Caco-2 (cell line): ENCODE measurements around the gene OLFM1. TPM values are rescaled to one million over a fixed set of nuclear protein-coding genes. Genes with fewer than 3 reads are reported as not detected.

ENCODE experiments used
- BruUV-seq: library from RNA; stranded (reverse); fragments of 400-500 nt; replicated peaks from 2 replicates; lab custom pipeline; 2021; lab: Mats Ljungman, UMichigan
- CTCF ChIA-PET: fragments of 300-600 bp; sonication (Branson Sonifier 250); formaldehyde crosslinking; loops from one replicate; lab custom pipeline; 2022; ENCODE audit warnings: antibody characterized with exemption; lab: Charles Lee
- POLR2A ChIA-PET: fragments of 300-600 bp; sonication (Branson Sonifier 250); formaldehyde crosslinking; loops from one replicate; lab custom pipeline; 2022; ENCODE audit warnings: antibody characterized with exemption; lab: Charles Lee
- DNase-seq, 2 experiments: peaks; one replicate each; pipeline versions ENCODE4 v3.0.0 to v3.0.0-alpha.2; 2020 to 2022
- H3K27me3 ChIP-seq: replicated peaks from 2 replicates; pipeline ENCODE4 v1.6.0; 2011; ENCODE audit warnings: low read length; ENCODE audit not compliant: control insufficient read depth, insufficient read depth
- H3K36me3 ChIP-seq: 2 replicates; pipeline ENCODE4 v1.5.1; 2011; ENCODE audit warnings: low read length; ENCODE audit not compliant: control insufficient read depth, insufficient read depth
- H3K4me1 ChIP-seq: fragments of 250-450 bp; sonication (Bioruptor Pico); 2 replicates; pipeline ENCODE4 v1.5.1; 2020; ENCODE audit warnings: mild to moderate bottlenecking
- H3K4me3 ChIP-seq: 2 replicates; pipeline ENCODE4 v1.5.1; 2011; ENCODE audit warnings: low read depth, mild to moderate bottlenecking, control low read depth, low read length
- H3K9me3 ChIP-seq: fragments of 250-450 bp; sonication (Bioruptor Pico); 2 replicates; pipeline ENCODE4 v1.5.1; 2020; ENCODE audit warnings: mild to moderate bottlenecking, moderate library complexity
- H3K27ac Mint-ChIP-seq: one replicate; pipeline ENCODE4 v1.8.0; 2022; ENCODE audit warnings: mixed read lengths; ENCODE audit not compliant: unreplicated experiment
- H3K27me3 Mint-ChIP-seq: one replicate; pipeline ENCODE4 v1.8.0; 2022; ENCODE audit warnings: mixed read lengths; ENCODE audit not compliant: insufficient read depth, unreplicated experiment
- H3K36me3 Mint-ChIP-seq: one replicate; pipeline ENCODE4 v1.8.0; 2022; ENCODE audit warnings: mild to moderate bottlenecking, mixed read lengths; ENCODE audit not compliant: insufficient read depth, unreplicated experiment
- H3K4me1 Mint-ChIP-seq: one replicate; pipeline ENCODE4 v1.8.0; 2022; ENCODE audit warnings: low read depth, mixed read lengths; ENCODE audit not compliant: unreplicated experiment
- H3K4me3 Mint-ChIP-seq: one replicate; pipeline ENCODE4 v1.8.0; 2022; ENCODE audit warnings: mild to moderate bottlenecking, moderate library complexity, mixed read lengths; ENCODE audit not compliant: unreplicated experiment
- H3K9me3 Mint-ChIP-seq: one replicate; pipeline ENCODE4 v1.8.0; 2022; ENCODE audit warnings: mixed read lengths; ENCODE audit not compliant: unreplicated experiment
- intact Hi-C: fragments of 100-400 bp; cut with micrococcal nuclease; formaldehyde crosslinking; loops from one replicate; pipeline ENCODE4 v1.10.0; 2022; ENCODE audit not compliant: unreplicated experiment
- total RNA-seq: library from RNA; stranded (reverse); gene quantifications from 2 replicates; pipeline ENCODE4 v1.2.3, GENCODE V29; 2022
- TF ChIP-seq, protein P1 (sequence below), 2 experiments: fragments of 200-600 bp in 1 of 2; IDR thresholded peaks; 1 replicate in 1 of 2; 2 replicates in 1 of 2; pipeline versions ENCODE4 v1.5.1 to v1.8.0; 2011 to 2022; ENCODE audit warnings: antibody characterized with exemption in 1 of 2, control low read depth in 1 of 2, inconsistent platforms in 1 of 2, low read depth in 1 of 2, low read length in 1 of 2, mild to moderate bottlenecking in 1 of 2, moderate library complexity in 1 of 2; ENCODE audit not compliant: insufficient read depth in 1 of 2, severe bottlenecking in 1 of 2, unreplicated experiment in 1 of 2

The OLFM1 gene
- total RNA-seq, 1 experiment from 2014 or later: not detected

- H3K4me1 Mint-ChIP-seq: no peaks in the 10 kb centered on the region
- ChIA-PET CTCF (no interaction called here), POLR2A (no interaction called here)
- no peaks in the 10 kb centered on the region for H3K9me3 ChIP-seq
- no peak overlapping the region for H3K4me3 Mint-ChIP-seq
- no peaks in the 10 kb centered on the region for H3K4me1 ChIP-seq
- peaks cover 36% of the 10 kb centered on the region for H3K27me3 Mint-ChIP-seq
- intact Hi-C loops: no loop called here
- H3K36me3 ChIP-seq: no peaks in the 10 kb centered on the region
- H3K4me3 ChIP-seq: no peak overlapping the region
- no TSS peak for BruUV-seq
- H3K9me3 Mint-ChIP-seq: no peaks in the 10 kb centered on the region
- DNase-seq: peak in 1 of 2 experiments; percentile 14
- H3K27me3 ChIP-seq: no peaks in the 10 kb centered on the region
- H3K36me3 Mint-ChIP-seq: no peaks in the 10 kb centered on the region
- TF ChIP-seq, protein P1, sequence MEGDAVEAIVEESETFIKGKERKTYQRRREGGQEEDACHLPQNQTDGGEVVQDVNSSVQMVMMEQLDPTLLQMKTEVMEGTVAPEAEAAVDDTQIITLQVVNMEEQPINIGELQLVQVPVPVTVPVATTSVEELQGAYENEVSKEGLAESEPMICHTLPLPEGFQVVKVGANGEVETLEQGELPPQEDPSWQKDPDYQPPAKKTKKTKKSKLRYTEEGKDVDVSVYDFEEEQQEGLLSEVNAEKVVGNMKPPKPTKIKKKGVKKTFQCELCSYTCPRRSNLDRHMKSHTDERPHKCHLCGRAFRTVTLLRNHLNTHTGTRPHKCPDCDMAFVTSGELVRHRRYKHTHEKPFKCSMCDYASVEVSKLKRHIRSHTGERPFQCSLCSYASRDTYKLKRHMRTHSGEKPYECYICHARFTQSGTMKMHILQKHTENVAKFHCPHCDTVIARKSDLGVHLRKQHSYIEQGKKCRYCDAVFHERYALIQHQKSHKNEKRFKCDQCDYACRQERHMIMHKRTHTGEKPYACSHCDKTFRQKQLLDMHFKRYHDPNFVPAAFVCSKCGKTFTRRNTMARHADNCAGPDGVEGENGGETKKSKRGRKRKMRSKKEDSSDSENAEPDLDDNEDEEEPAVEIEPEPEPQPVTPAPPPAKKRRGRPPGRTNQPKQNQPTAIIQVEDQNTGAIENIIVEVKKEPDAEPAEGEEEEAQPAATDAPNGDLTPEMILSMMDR (IDR thresholded peaks at IDR 0.05; ENCODE audit: insufficient read depth in 1 of 2, low read depth in 1 of 2, low read length in 1 of 2, severe bottlenecking in 1 of 2, unreplicated experiment in 1 of 2): no peak
- no peak overlapping the region for H3K27ac Mint-ChIP-seq
Observed at GRCh38 chr9:135039266-135039870, 48.1 kb upstream of the OLFM1 start.

- BruUV-seq: no TSS peak
- POLR2A ChIA-PET: no interaction called here
Observed at GRCh38 chr9:135039916-135040645, 47.4 kb upstream of the OLFM1 start.

DNA sequence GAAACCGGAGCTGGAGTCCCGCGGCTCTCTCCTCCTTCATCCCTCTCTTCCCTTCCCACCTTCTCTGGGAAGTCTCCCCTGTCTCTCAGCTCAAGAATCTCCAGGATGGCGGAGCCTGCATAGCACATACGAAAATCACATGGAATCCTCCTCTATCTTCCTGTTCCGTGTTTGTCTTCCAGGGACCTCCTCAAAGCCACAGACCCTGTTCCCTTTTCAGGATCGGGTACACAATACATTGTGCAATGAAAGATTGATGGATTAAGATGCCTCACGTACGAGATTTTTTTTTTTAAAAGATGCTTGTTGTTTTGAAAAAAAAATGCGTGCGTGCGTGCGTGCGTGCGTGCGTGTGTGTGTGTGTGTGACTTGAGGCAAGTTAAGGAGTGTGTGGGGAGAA lies 46.6 kb upstream of the OLFM1 start:
- Histone ChIP-seq H3K27me3 (no peaks in the 10 kb centered on the region), H3K36me3 (no peaks in the 10 kb centered on the region), H3K9me3 (no peaks in the 10 kb centered on the region), H3K4me3 (no peak overlapping the region), H3K4me1 (no peaks in the 10 kb centered on the region)
- POLR2A ChIA-PET: no interaction called here
- H3K36me3 Mint-ChIP-seq: peaks cover 6% of the 10 kb centered on the region
- peaks cover 40% of the 10 kb centered on the region for H3K27me3 Mint-ChIP-seq
- BruUV-seq: no TSS peak
- CTCF ChIA-PET: no interaction called here
- peak in 1 of 2 experiments; percentile 5 for DNase-seq
- intact Hi-C loops: no loop called here
- TF ChIP-seq, protein P1 (IDR thresholded peaks at IDR 0.05; ENCODE audit: insufficient read depth in 1 of 2, low read depth in 1 of 2, low read length in 1 of 2, severe bottlenecking in 1 of 2, unreplicated experiment in 1 of 2): no peak
- H3K9me3 Mint-ChIP-seq: no peaks in the 10 kb centered on the region
- no peak overlapping the region for H3K27ac Mint-ChIP-seq
- H3K4me3 Mint-ChIP-seq: no peak overlapping the region
- H3K4me1 Mint-ChIP-seq: no peaks in the 10 kb centered on the region

More at GRCh38 chr9:135039916-135040645, 47.4 kb upstream of the OLFM1 start:
- peaks cover 39% of the 10 kb centered on the region for H3K27me3 Mint-ChIP-seq
- Histone ChIP-seq H3K4me1 (no peaks in the 10 kb centered on the region), H3K36me3 (no peaks in the 10 kb centered on the region), H3K27me3 (no peaks in the 10 kb centered on the region), H3K9me3 (no peaks in the 10 kb centered on the region), H3K4me3 (no peak overlapping the region)
- intact Hi-C loops: no loop called here
- H3K36me3 Mint-ChIP-seq: peaks cover 2% of the 10 kb centered on the region
- peak in 1 of 2 experiments; percentile 8 for DNase-seq
- no peak overlapping the region for H3K4me3 Mint-ChIP-seq
- no peaks in the 10 kb centered on the region for H3K4me1 Mint-ChIP-seq
- CTCF ChIA-PET: no interaction called here
- no peaks in the 10 kb centered on the region for H3K9me3 Mint-ChIP-seq
- H3K27ac Mint-ChIP-seq: no peak overlapping the region
- TF ChIP-seq, protein P1 (IDR thresholded peaks at IDR 0.05; ENCODE audit: insufficient read depth in 1 of 2, low read depth in 1 of 2, low read length in 1 of 2, severe bottlenecking in 1 of 2, unreplicated experiment in 1 of 2): no peak
